ENCODE data around the gene MYOG.

MYOG gene

DNA sequence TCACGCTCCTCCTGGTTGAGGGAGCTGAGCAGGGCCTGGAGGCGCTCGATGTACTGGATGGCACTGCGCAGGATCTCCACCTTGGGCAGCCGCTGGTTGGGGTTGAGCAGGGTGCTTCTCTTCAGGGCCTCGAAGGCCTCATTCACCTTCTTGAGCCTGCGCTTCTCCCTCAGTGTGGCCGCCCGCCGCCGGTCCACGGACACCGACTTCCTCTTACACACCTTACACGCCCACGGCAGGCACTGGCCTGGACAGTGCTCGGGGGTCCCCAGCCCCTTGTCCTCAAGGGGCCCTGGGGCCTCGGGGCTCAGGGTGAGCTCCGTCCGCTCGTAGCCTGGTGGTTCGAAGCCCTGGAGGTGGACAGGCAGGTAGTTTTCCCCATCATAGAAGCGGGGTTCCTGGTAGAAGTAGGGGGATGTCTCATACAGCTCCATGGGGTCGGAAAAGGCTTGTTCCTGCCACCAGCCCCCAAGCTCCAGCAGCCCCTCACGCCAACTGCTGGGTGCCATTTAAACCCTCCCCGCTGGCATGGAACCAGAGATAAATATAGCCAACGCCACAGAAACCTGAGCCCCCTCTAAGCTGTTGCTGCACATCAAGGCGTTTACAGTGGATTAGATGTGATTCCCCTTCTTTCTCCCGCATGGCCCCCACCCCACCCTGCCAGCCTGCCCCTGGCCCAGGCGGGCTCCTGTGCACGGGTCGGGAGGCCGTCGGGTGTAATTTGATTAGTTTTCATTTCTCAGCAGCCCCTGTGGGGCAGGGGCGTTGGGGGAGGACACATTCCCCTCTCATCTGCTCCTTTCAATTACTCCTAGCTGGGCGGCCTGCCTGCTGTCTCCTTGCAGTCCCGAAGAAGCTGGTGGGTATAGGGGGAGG, at the start of gene MYOG:
Gene MYOG (minus strand): TSS at position 485 of the 879 bp plus-strand sequence. CDS start 51 bp downstream, at position 434.
- TF ChIP-seq CTCF (IDR thresholded peaks at IDR 0.05; ENCODE audit: low read depth, low read length) = no peak
- H3K4me3 ChIP-seq (ENCODE audit: low read depth, low read length) = no peak within 1 kb of the TSS

GRCh38 chr1:203133970-203134725, 48.3 kb upstream of the MYOG start:
- no peak for TF ChIP-seq CTCF (IDR thresholded peaks at IDR 0.05; ENCODE audit: low read depth, low read length)
- no peak overlapping the region for H3K4me3 ChIP-seq (ENCODE audit: low read depth, low read length)

DNA sequence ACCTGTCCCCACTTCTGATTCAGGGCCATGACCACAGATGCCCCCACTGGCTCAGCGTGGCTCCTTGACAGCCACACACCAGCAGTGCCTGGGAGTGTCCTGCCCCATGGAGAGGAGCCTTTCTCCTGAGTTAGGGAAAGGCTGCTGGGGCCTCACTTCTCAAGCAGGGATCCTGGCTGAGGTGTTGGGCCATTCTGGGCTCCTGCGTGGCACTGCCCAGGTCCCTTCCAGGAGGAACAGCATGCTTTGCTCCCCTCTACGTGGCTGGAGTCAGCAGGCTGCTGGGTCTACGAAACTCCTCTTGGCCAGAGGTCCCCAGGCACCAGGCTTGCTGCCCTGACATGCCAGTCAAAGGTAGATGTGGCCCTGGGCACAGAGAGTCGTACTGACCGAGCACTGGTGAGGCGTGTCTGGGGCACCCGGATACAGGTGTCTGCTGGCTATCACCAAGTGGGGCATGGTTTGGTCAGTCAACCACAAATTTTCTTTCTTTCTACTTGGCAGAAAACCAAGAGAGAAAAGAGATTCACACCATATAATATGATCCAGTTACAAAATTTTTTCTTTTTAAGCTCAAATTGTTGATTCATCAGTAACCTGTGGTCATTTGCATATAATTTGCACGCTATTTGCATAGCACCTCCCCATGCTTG, 45.9 kb upstream of the MYOG start:
- no peak for TF ChIP-seq CTCF (IDR thresholded peaks at IDR 0.05; ENCODE audit: low read depth, low read length)
- no peak overlapping the region for H3K4me3 ChIP-seq (ENCODE audit: low read depth, low read length)

GRCh38 chr1:203130358-203130985, 44.7 kb upstream of the MYOG start:
- TF ChIP-seq CTCF (IDR thresholded peaks at IDR 0.05; ENCODE audit: low read depth, low read length) = no peak
- H3K4me3 ChIP-seq (ENCODE audit: low read depth, low read length) = no peak overlapping the region

GRCh38 chr1:203129501-203130231, 43.9 kb upstream of the MYOG start:
- H3K4me3 ChIP-seq (ENCODE audit: low read depth, low read length) = no peak overlapping the region
- no peak for TF ChIP-seq CTCF (IDR thresholded peaks at IDR 0.05; ENCODE audit: low read depth, low read length)

DNA sequence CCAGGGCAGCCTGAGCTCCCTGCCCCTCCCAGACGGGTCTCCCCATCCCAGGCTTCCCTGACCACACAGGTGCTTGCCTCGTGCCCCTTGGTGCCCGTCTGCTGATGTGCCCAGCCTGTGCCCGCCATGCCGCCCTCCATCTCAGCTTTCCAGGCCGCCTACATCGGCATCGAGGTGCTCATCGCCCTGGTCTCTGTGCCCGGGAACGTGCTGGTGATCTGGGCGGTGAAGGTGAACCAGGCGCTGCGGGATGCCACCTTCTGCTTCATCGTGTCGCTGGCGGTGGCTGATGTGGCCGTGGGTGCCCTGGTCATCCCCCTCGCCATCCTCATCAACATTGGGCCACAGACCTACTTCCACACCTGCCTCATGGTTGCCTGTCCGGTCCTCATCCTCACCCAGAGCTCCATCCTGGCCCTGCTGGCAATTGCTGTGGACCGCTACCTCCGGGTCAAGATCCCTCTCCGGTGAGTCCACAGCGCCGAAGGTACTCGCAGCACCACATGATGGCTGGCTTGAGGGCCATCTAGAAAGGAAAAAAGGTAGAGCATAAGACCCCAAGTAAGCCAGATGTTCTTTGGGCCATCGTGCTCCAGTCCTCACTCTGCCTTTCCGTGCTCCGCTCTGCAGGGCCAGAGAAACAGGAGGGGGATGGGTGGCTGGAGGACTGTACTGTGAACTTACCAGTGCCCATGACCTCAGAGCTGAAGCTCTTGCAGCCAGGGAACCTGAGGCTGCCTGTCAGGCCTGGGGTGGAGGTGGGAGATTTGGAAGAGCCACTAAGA, 43.1 kb upstream of the MYOG start:
- no peak overlapping the region for H3K4me3 ChIP-seq (ENCODE audit: low read depth, low read length)
- no peak for TF ChIP-seq CTCF (IDR thresholded peaks at IDR 0.05; ENCODE audit: low read depth, low read length)
